ENCODE results near the gene IRAG1.

IRAG1 gene

GRCh38 chr11:10670099-10670498 is 23.5 kb downstream of the IRAG1 start:
- DNase-seq (ENCODE audit: extremely low read depth in 1 of 2, low read depth in 1 of 2): no peak

GRCh38 chr11:10669258-10670033 is 24.1 kb downstream of the IRAG1 start:
- no peak for DNase-seq (ENCODE audit: extremely low read depth in 1 of 2, low read depth in 1 of 2)

- no peak for DNase-seq (ENCODE audit: extremely low read depth in 1 of 2, low read depth in 1 of 2)
These were observed 26.1 kb downstream of the IRAG1 start for GRCh38 chr11:10667521-10667885.

- DNase-seq (ENCODE audit: extremely low read depth in 1 of 2, low read depth in 1 of 2): no peak
These were observed 26.7 kb downstream of the IRAG1 start for GRCh38 chr11:10666556-10667520.

DNA sequence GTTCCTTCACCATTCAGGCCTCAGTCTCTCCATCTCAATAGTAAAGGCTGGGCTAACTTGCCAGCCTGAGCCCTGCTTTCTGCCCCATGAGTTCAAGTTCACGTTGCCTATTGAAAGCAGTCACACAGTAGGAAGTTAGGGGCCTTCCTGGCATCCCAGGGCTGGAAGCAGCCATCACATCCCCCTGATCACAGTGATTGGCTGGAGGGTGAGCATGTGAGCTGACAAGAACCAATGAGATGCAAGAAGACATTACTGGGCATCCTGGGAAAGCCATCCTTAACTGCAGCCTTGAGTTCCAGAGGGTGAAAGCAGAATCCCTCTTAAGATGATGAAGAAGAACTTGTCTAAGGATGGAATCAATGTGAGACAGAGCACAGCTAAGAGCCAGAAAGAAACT is 29.1 kb downstream of the IRAG1 start:
- DNase-seq (ENCODE audit: extremely low read depth in 1 of 2, low read depth in 1 of 2): no peak

DNA sequence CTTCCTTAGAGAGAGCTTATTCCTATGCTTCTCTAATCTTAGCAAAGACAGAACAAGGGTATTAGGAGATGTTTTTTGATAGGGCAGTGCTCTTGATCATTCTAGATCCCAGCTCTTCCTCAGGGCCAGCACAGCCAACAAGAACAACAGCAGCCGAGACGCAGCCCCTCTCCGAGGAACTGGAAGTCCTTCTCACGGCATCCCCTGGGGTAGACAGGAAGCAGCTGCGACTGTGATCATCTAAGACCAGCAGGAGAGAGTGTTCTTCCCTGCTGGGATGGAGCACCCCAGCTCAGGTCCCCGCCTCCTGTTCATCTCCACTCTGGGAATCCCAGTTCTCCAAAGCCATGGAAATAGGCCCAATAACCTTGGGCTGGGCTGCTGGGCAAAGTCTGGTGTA is 29.6 kb downstream of the IRAG1 start:
- DNase-seq (ENCODE audit: extremely low read depth in 1 of 2, low read depth in 1 of 2): no peak

DNA sequence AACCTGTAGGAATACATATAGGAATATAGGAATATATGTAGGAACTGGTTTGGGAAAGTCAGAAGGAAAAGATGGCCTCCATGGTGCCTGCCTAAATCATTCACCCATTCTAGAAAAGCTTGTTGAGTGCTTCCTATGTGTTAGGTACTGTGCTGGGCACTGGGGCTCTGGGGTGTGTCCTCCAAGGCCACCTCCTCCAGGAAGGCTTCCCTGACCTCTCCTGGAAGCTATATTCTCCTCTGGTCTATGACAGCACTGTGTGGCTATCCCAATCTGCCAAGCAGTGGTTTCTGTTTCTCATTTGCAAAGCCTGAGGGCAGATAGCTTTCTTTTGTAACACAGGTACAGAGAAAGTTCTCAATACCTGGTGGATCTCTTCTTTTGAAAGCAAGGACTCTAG is 30.2 kb downstream of the IRAG1 start:
- DNase-seq (ENCODE audit: extremely low read depth in 1 of 2, low read depth in 1 of 2): no peak

- no peak for DNase-seq (ENCODE audit: extremely low read depth in 1 of 2, low read depth in 1 of 2)
These were observed 33.2 kb downstream of the IRAG1 start for GRCh38 chr11:10660323-10660722.

DNA sequence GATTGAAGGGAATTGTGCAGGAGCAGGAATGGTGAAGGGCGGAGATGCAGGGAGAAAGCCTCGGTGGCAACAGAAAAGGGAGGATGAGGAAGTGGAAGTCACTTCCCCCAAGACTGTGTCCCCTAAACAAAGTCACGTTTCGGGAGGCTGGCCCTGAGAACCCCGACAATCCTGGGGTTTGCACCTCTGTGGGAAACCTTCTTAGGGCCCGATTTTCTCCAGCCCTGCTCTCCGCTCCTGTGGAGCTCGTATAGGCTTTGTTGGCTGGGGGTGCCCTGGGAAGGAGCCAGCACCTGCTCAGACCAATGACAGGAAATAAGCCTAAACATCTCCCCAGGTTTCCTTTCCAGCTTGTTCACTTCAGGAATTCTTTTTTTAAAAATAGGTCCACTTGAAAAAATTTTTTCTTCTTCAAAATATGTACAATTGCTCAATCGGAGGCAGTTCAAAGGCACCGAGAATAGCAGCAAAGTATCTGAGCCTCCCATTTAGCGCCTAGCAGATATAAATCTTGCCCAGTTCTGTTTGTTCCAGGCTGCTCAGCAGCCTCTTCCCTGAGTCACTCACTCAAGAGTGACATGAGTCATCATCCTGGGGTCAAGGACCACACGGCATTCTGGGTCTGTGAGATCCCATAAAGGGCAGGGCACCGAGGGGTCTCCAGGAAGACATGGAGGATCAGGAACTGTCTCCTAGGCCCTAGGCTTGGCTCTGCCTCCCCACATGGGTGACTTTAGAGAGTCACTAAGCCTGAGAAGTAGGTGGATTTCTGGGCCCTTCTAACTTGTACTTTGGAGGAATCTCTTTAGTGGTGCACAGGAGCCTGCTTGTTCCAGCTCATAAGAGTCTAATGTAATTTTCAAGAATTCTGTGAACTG is 34.0 kb downstream of the IRAG1 start:
- no peak for DNase-seq (ENCODE audit: extremely low read depth in 1 of 2, low read depth in 1 of 2)

DNA sequence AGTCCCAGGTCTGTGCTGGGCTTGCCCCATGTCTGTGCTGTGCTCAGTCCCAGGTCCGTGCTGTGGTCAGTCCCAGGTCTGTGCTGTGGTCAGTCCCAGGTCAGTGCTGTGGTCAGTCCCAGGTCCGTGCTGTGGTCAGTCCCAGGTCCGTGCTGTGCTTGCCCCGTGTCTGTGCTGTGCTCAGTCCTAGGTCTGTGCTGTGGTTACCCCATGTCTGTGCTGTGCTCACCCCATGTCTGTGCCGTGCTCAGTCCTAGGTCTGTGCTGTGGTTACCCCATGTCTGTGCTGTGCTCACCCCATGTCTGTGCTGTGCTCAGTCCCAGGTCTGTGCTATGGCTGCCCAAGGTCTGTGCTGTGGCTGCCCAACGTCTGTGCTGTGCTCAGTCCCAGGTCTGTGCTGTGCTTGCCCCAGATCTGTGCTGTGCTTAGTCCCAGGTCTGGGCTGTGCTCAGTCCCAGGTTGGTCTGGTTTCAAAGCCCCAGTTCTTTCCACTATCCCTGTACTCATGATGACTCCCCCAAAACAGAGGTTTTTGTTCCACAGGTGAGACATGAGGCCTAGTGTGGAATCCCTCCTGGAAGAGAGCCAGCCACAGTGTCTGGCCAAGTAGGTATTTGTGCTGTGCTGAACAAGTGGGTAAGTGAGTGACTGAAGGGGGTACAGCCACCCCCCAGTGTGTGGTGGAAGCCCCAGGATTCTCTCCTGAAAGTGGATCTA is 34.8 kb downstream of the IRAG1 start:
- DNase-seq (ENCODE audit: extremely low read depth in 1 of 2, low read depth in 1 of 2): no peak

- no peak for DNase-seq (ENCODE audit: extremely low read depth in 1 of 2, low read depth in 1 of 2)
These were observed 36.0 kb downstream of the IRAG1 start for GRCh38 chr11:10657308-10658271.

DNA sequence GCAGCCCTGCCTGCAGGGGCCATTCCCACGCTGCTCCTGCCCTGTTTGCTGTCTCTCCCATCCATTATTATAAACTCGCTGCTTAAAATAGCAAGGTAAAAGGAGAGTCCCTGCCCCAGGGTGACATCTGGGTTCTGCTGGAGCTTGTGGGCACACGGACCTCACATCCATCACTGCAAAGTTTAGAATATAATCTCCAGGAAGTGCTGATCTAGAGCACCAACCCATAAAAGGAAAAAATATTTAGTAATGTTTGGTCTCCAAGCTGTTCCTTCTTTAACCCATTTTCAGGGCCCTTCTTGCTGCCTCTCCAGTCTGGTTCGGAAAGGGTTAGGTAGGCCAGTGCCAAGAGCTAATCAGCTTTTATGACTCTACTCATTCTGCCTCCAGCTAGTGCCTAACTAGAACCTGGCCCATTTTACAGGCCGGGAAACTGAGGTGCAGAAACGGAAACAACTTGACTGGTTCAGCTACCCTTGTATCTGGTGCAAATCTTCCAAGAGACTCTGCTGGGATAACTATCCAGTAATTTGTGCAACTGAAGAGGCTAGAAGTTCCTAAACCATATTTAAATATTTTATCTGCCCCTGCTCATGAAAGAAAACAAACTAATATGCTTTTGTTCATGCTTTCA is 37.5 kb downstream of the IRAG1 start:
- no peak for DNase-seq (ENCODE audit: extremely low read depth in 1 of 2, low read depth in 1 of 2)

- DNase-seq (ENCODE audit: extremely low read depth in 1 of 2, low read depth in 1 of 2): no peak
These were observed 38.3 kb downstream of the IRAG1 start for GRCh38 chr11:10655227-10655626.

- DNase-seq (ENCODE audit: extremely low read depth in 1 of 2, low read depth in 1 of 2): no peak
These were observed 38.8 kb downstream of the IRAG1 start for GRCh38 chr11:10654811-10655150.

DNA sequence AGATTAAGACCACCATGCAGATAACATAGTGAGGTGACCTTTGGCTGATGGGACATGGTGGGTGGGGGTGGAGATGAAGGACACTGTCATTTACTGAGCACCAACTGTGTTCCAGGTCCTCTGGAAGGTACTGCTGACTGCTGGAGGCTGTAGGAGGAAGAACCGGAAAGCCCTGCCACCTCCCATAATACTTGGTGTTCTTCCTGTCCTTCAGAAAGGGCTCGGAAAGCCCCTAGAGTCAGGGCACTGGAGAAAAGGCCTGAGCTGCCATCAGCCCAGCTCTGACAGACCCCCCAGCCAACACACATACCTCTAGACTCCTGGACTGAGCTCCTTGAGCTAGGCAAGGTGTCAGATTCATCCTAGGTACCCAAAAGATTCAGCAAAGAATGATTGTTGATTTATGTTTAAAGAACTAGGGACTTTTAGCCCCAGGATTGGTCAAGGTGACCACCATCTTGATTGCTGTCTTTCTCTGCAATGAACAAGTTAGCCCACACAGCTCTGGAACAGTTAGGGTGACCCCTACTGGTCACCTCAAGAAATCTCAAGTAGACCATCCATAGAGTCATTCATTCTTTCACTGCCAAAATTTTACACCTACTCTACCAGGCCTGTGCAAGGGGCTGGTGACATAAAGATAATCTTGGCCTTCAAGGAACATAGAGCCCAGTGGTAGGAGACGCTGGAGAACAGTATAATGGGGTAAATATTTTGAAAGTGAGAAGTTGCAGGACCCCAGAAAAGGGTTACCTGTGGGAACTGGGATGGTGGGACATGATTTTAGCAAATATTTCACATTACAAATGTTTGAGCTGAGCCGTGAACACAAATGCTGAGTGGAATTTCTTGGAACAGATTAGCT is 39.4 kb downstream of the IRAG1 start:
- DNase-seq (ENCODE audit: extremely low read depth in 1 of 2, low read depth in 1 of 2): no peak

GRCh38 chr11:10653261-10653660 is 40.3 kb downstream of the IRAG1 start:
- DNase-seq (ENCODE audit: extremely low read depth in 1 of 2, low read depth in 1 of 2): no peak

- no peak for DNase-seq (ENCODE audit: extremely low read depth in 1 of 2, low read depth in 1 of 2)
These were observed 41.7 kb downstream of the IRAG1 start for GRCh38 chr11:10651656-10652361.
